ENCODE measurements around the gene CFL1.

CFL1 gene

GRCh38 chr11:65862941-65863888 lies 5.2 kb upstream of the CFL1 start:
- TF ChIP-seq CTCF (IDR thresholded peaks at IDR 0.05; ENCODE audit: low read depth, low read length, missing control alignments): no peak
- no peak for DNase-seq (ENCODE audit: extremely low read depth, low read depth)
- no peak overlapping the region for H3K4me3 ChIP-seq (replicated peaks; ENCODE audit: low read depth, low read length)

DNA sequence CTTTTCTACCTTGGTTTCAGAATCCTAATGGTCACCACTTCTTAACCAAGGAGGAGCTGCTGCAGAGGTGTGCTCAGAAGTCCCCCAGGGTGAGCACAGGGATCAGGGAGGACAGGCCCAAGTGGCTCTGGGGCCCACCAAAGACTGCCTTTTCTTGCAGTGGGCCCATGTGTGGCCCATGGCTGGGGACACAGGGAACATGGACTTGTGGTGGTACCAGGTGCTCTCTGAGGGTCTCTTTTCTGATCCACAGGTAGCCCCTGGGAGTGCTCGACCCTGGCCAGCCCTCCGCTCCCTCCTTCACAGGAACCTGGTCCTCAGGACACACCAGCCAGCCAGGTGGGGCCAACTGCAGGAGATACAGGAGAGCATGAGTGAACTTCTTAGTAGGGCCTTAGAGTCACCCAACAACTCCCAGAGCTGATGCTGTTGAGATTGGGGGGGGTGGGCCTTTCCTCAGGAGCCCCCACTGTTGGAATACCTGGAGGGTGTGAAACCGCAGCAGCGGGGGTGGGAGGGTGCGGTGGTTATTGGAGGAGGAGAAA lies 4.3 kb upstream of the CFL1 start:
- peak overlapping the region; percentile 80; the same call in 1 of the 2 replicates for H3K4me3 ChIP-seq (replicated peaks; ENCODE audit: low read depth, low read length)
- TF ChIP-seq CTCF (IDR thresholded peaks at IDR 0.05; ENCODE audit: low read depth, low read length, missing control alignments): no peak
- no peak for DNase-seq (ENCODE audit: extremely low read depth, low read depth)

DNA sequence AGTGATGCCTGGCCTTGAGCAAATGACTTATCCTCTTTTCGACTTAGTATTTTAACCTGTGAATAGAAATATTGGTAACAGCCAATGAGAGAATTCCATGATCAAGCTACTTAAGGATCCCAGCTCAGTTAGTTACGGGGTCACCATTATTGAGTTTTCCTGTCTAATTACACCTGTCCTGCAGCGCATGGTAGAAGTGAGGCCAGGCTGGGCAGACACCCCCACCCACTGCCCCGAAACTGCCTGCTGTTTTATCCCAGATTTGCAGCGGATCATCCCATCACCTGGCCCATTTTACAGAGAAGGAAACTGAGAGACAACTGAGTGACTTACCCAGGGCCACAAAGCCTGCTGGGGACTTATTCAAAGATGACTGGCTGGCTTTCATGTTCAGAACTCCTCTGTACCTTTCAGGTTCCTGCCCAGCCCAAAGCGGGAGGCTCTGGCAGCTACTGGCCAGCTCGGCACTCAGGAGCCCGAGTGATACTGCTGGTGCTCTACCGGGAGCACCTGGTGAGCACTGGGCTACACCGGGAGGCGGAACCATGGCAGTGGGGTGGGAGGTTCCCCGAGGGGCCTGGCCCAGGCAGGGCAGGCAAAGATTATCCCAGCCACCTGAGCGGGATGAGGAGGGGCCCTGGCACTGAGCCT lies 3.7 kb upstream of the CFL1 start:
- DNase-seq (ENCODE audit: extremely low read depth, low read depth): no peak
- no peak for TF ChIP-seq CTCF (IDR thresholded peaks at IDR 0.05; ENCODE audit: low read depth, low read length, missing control alignments)
- peak overlapping the region; percentile 80 for H3K4me3 ChIP-seq (replicated peaks; ENCODE audit: low read depth, low read length)

GRCh38 chr11:65861165-65861505 lies 3.2 kb upstream of the CFL1 start:
- DNase-seq (ENCODE audit: extremely low read depth, low read depth): no peak
- no peak for TF ChIP-seq CTCF (IDR thresholded peaks at IDR 0.05; ENCODE audit: low read depth, low read length, missing control alignments)
- peak overlapping the region; percentile 80 for H3K4me3 ChIP-seq (replicated peaks; ENCODE audit: low read depth, low read length)

DNA sequence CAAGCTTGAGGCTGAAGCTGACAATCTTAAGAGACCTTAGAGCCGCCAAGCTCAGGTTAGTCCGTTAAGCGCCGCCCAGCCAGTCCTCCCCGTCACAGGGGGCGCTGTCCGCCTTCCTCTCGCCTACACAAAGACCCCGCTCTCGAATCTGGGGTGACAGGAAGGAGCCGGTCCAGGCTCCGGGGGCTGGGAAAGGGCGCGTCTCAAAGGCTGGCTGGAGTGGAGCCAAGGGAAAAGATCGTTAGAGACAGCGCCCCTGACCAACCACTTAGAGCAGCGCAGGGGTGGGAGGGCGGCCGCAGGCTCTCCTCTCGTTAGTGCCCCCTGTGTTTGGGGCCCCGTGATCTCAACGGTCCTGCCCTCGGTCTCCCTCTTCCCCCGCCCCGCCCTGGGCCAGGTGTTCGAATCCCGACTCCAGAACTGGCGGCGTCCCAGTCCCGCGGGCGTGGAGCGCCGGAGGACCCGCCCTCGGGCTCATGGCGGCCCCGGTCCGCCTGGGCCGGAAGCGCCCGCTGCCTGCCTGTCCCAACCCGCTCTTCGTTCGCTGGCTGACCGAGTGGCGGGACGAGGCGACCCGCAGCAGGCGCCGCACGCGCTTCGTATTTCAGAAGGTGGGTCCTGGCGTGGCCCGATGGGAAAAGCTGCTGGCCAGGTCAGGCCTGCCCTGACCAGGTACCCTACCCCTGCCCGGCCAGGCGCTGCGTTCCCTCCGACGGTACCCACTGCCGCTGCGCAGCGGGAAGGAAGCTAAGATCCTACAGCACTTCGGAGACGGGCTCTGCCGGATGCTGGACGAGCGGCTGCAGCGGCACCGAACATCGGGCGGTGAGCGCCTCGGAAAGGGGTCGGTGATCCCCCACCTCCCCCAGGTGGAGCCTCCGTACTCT lies 2.5 kb upstream of the CFL1 start, which contains the start of gene MUS81:
MUS81 (plus strand) TSS at position 156 of the 887 bp plus-strand sequence; CDS start at position 477, 321 bp downstream.
- DNase-seq (ENCODE audit: extremely low read depth, low read depth): peak; percentile 95
- peak; percentile 86 for TF ChIP-seq CTCF (IDR thresholded peaks at IDR 0.05; ENCODE audit: low read depth, low read length, missing control alignments)
- H3K4me3 ChIP-seq (replicated peaks; ENCODE audit: low read depth, low read length): peak within 1 kb of the TSS; percentile 80

DNA sequence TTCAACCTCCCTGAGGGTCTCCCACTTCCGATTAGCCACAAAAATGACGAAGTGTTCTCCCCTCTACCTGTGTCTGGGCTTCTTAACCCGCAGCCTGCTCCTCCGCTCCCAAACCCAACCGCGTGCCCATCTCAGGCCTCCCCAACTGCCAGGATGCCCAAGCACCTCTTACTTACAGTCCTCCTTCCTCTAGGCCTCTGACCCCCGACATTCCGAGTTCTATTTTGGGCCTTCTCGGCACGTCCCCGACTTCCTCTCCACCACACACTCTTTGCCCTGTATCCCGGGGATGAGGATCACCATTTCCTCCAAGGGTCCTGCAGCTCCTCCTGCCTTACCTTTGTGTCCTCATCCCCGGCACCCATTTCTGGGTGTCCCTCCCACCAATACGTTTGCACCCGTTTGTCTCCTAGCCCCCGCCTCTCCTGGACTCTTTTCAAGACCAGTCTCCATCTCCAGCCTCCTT lies 1.9 kb upstream of the CFL1 start:
- H3K4me3 ChIP-seq (replicated peaks; ENCODE audit: low read depth, low read length): peak overlapping the region; percentile 80
- no peak for TF ChIP-seq CTCF (IDR thresholded peaks at IDR 0.05; ENCODE audit: low read depth, low read length, missing control alignments)
- no peak for DNase-seq (ENCODE audit: extremely low read depth, low read depth)
